ENCODE results near the gene FAM13A. TPM values are rescaled to one million over a fixed set of nuclear protein-coding genes. Genes with fewer than 3 reads are reported as not detected.
"Not testable (repeated sequence)": the region's sequence is repeated elsewhere in the genome, so short reads cannot be mapped to it uniquely, and the experiment has no call there.

The FAM13A gene
- polyA plus RNA-seq, 1 experiment = 9.5 TPM

DNA sequence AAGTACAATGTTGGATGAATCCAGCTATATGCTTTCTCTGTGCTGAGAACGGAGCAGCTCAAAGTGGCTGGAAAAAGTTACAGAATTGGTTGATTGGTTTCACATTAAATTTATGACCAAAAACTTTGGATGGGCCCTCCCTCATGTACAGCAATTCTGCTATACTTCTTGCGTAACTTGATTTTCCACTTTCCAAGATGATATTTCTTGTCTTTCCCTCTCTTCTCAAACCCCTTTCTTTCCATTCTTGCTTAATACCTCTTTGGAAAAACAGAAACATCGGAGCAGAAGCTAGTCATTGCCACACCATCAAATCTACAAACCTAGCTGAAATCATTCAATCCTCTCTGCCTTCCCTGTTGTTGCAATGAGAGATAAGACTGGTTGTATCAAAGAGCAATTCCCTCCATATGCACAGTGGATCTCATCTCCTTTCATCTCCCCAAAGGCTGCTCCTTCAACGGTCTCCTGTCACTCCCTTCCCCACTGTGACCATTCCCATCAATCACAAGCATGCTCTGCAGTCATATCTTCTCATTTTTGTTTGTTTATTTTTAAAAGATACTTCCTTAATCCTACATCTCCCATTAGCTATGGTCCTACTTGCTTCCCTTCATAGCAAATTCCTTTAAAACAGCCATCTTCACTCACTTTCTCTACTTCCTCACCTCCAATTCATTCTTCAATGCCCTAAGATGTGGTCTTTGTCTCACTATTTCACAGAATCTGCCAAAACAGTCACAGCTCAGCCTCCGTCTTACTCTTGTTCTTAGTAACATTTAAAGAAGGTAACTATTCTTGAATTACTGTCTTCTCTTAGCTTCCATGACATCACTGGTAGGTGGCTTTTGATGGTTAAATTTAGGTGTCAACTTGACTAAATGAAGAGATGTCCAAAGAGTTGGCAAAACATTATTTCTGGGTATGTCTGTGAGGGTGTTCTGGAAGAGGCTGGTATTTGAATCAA, 145.5 kb downstream of the FAM13A start:
- DNase-seq (ENCODE audit: low read depth) = no peak
- Histone ChIP-seq H3K4me3 (ENCODE audit: low read depth, low read length) (no peak overlapping the region), H3K36me3 (ENCODE audit: control insufficient read depth, insufficient read depth, low read length) (no peaks in the 10 kb centered on the region), H3K27me3 (ENCODE audit: control insufficient read depth, insufficient read depth, low read length) (no peaks in the 10 kb centered on the region)
- TF ChIP-seq, protein P1, sequence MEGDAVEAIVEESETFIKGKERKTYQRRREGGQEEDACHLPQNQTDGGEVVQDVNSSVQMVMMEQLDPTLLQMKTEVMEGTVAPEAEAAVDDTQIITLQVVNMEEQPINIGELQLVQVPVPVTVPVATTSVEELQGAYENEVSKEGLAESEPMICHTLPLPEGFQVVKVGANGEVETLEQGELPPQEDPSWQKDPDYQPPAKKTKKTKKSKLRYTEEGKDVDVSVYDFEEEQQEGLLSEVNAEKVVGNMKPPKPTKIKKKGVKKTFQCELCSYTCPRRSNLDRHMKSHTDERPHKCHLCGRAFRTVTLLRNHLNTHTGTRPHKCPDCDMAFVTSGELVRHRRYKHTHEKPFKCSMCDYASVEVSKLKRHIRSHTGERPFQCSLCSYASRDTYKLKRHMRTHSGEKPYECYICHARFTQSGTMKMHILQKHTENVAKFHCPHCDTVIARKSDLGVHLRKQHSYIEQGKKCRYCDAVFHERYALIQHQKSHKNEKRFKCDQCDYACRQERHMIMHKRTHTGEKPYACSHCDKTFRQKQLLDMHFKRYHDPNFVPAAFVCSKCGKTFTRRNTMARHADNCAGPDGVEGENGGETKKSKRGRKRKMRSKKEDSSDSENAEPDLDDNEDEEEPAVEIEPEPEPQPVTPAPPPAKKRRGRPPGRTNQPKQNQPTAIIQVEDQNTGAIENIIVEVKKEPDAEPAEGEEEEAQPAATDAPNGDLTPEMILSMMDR (IDR thresholded peaks at IDR 0.05; ENCODE audit: insufficient read depth, low read depth, low read length) = no peak
- ChIA-PET CTCF (no interaction called here), POLR2A (no interaction called here)

DNA sequence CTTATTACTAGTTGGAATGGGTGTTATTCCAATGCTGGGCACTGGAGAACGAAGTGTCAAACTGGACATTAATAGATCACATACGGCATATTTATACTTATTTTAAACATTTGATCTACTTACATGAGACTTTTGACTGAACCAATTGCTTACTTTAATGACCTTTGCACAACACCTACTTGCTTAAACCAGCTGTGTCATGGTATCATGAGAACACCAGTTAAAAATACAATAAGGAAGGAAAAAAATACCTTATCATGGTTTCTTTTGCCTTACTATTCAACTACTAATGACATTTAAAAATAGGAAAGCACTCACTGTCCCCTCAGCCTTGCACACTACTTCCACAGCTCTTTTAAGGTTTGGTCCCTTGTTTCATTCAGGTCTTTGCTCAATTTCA, 146.9 kb downstream of the FAM13A start:
- Histone ChIP-seq H3K36me3 (ENCODE audit: control insufficient read depth, insufficient read depth, low read length) (no peaks in the 10 kb centered on the region), H3K27me3 (ENCODE audit: control insufficient read depth, insufficient read depth, low read length) (no peaks in the 10 kb centered on the region), H3K4me3 (ENCODE audit: low read depth, low read length) (no peak overlapping the region)
- ChIA-PET CTCF (no interaction called here), POLR2A (no interaction called here)
- TF ChIP-seq, protein P1 (IDR thresholded peaks at IDR 0.05; ENCODE audit: insufficient read depth, low read depth, low read length) = no peak
- DNase-seq (ENCODE audit: low read depth) = no peak

DNA sequence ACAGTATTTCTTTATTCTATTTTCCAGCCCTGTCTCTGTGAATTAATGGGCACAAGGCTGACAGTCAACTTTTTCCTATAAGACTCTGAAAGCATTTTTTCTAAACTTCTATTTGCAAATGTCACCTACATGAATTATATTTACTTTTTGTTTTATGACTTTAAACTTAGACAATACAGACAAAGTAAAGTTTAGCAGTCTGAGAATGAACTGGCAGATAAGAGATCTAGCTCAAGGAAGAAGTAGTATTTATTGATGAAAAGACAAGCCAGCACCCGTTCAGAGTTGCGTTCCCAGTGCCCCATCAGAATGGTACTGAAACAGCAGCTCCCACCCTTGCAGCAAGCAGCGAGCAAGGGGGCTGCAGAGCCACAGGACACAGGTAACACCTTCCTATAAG, 148.5 kb downstream of the FAM13A start:
- CTCF ChIA-PET = no interaction called here
- no peaks in the 10 kb centered on the region for H3K27me3 ChIP-seq (ENCODE audit: control insufficient read depth, insufficient read depth, low read length)
- TF ChIP-seq, protein P1 (IDR thresholded peaks at IDR 0.05; ENCODE audit: insufficient read depth, low read depth, low read length) = no peak
- DNase-seq (ENCODE audit: low read depth) = no peak
- H3K36me3 ChIP-seq (ENCODE audit: control insufficient read depth, insufficient read depth, low read length) = 0 out of 2 replicates have a peak, but pooled peaks cover 1% of the 10 kb centered on the region
- no peak overlapping the region for H3K4me3 ChIP-seq (ENCODE audit: low read depth, low read length)
- POLR2A ChIA-PET = no interaction called here

DNA sequence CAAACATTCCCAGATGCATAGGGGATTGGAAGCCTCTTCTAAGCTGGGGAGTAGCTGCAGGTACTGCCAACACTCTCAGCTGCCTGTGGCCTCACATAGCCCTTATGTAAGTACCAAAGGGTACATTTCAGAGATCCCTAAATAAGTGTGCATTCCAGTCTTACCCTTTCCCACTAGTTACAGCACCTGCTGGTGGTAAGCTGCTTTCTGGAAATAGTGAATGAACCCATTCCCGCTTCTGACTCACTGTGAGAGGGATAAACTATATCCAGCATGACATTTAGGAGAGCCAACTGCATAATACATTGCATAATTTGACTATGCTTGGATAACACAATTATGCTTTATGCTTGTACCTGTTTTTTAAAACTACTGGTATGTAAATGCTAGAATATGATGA, 149.0 kb downstream of the FAM13A start:
- TF ChIP-seq, protein P1 (IDR thresholded peaks at IDR 0.05; ENCODE audit: insufficient read depth, low read depth, low read length) = no peak
- no peak for DNase-seq (ENCODE audit: low read depth)
- H3K36me3 ChIP-seq (ENCODE audit: control insufficient read depth, insufficient read depth, low read length) = 0 out of 2 replicates have a peak, but pooled peaks cover 1% of the 10 kb centered on the region
- H3K27me3 ChIP-seq (ENCODE audit: control insufficient read depth, insufficient read depth, low read length) = no peaks in the 10 kb centered on the region
- H3K4me3 ChIP-seq (ENCODE audit: low read depth, low read length) = no peak overlapping the region
- CTCF ChIA-PET = no interaction called here
- POLR2A ChIA-PET = no interaction called here

DNA sequence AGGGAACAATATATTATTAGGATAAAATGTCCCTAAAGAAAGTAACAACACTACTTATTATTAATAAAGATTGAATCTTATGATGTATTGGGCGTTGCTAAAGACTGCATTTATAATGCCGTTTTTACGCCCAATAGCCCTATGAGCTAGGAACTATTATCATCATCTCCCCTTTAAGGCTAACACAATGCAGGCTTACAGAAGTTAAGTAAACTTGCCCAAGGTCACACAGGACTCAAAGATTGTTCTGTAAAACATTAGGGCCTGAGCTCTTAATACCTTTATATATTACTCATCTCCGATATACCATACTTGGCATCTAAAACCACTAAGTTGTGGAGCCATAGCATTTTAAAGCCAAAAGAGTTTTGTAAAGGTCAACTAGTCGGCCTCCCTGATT, 149.5 kb downstream of the FAM13A start:
- H3K4me3 ChIP-seq (ENCODE audit: low read depth, low read length) = no peak overlapping the region
- ChIA-PET CTCF (no interaction called here), POLR2A (no interaction called here)
- DNase-seq (ENCODE audit: low read depth) = no peak
- H3K27me3 ChIP-seq (ENCODE audit: control insufficient read depth, insufficient read depth, low read length) = no peaks in the 10 kb centered on the region
- TF ChIP-seq, protein P1 (IDR thresholded peaks at IDR 0.05; ENCODE audit: insufficient read depth, low read depth, low read length) = no peak
- H3K36me3 ChIP-seq (ENCODE audit: control insufficient read depth, insufficient read depth, low read length) = 0 out of 2 replicates have a peak, but pooled peaks cover 1% of the 10 kb centered on the region

DNA sequence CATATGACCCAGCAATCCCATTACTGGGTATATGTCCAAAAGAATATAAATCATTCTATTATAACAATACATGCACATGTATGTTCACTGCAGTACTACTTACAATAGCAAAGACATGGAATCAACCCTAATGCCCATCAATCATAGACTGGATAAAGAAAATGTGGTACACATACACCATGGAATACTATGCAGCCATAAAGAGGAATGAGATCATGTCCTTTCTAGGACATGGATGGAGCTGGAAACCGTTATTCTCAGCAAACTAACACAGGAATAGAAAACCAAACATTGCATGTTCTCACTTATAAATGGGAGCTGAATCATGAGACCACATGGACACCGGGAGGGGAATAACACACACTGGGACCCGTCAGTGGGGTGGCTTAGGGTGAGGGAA, 152.7 kb downstream of the FAM13A start:
- H3K27me3 ChIP-seq (ENCODE audit: control insufficient read depth, insufficient read depth, low read length); DNase-seq (ENCODE audit: low read depth); H3K36me3 ChIP-seq (ENCODE audit: control insufficient read depth, insufficient read depth, low read length); H3K4me3 ChIP-seq (ENCODE audit: low read depth, low read length); POLR2A ChIA-PET; CTCF ChIA-PET: not testable (repeated sequence)

Measured in BJ (cell line).